T-helper 22 cell (primary cell): ENCODE data around the gene KDM5D.

Source experiments
- DNase-seq: peaks from one replicate; pipeline ENCODE4 v3.0.0-alpha.2; 2020; ENCODE audit warnings: low read depth

KDM5D gene

DNA sequence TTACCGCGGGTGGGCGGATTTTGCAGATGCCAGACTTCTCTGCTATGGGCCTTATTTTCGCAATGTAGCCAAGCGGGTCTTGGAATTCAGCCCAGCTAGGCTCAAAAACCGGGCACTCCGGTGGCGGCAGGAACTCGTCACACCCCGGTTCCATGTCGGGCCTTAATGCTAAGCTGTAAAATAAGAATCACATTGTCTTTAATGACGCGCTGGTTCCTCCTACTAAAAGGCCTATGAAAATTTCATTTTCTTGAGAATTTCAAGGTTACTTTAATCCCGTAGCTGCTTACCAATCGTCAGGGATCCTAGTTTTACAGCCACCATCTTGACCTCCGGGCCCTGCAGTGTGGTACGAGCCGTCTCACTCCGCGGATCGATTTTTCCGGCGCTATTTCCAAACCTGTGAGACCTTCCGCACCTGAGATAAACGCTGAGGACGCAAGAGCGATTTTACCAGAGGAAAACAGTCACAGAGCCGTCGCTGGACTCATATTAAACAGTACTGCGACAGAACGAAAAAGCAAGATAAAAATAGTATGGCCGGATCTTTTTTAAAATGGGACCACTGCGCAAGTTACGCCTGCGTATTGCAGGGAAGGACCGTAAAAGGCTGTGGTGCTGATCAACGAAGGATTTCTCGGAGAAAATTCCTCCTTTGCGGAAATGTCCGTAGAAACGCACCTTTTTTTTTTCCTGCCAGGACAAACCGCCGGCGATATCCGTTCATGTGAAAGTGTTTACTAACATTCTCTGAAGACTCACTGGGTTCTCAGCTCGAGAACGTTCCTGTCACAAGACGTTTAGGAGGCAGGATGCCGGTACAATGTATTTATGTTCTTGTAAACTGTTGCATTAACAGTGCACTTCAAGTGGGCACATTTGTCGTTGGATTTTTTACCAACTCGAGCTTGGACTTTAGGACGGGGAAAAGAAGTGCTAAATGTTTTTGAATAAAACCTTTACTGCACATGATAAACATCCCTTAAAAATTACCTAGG lies at the start of gene KDM5D:
Gene KDM5D (minus strand): TSS at position 346 of the 998 bp plus-strand sequence. CDS start 192 bp downstream, at position 154.
- no peak for DNase-seq

DNA sequence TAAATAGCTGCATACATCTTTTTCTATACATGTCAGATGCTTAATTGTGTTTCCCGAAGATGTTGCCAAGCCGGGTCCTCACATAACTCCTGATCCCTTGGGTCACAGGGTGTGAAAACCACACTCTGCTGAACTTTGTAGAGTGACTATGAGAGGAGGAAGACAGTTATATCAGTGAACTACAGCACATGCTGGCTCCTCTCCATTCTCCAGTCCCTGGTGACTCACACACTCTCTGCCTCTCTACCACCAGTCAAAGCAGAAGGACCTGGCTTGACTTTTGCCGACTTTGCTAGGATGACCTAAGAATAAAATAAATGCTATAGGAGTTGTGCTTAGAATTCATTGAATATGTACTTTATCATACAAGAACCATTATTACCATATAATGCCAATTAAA lies 23.8 kb upstream of the KDM5D start:
- no peak for DNase-seq

DNA sequence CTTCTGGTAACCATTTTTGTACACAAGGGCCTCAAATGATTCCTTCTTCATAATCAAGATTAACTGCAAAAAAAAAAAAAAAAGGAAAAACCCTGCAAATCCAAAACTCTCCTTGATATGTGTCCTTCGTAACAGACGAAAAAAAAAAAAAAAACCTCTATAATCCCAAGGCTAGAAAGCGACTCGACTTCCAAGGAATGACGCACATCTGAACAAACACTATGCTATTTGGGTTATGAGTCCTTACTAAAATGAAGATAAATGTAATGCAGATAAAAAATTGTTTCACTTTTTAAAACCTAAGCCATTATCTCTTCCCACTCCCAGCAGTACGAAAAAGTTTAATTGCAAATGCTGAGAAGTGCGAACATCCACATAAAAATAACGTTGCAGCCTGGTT lies 1.2 kb downstream of the KDM5D start:
- DNase-seq, result no peak

DNA sequence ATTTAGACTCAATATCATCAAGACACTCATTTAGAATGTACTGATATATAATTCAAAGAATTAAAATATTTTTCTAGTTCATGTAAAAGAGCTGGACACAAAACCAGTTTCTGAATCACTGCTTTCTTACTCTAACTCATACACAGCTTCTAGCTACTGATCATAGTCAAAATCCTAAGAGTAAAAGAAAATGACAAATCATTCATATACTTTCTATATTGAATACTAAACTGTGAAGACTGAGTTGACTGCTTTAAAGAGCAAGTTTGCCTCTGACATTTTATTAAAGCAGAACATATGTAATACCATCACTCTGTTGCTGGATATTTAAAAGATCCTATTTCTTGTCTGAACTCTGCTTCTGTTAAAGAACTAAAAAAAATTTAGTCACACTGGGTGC lies 2.4 kb downstream of the KDM5D start:
- no peak for DNase-seq

DNA sequence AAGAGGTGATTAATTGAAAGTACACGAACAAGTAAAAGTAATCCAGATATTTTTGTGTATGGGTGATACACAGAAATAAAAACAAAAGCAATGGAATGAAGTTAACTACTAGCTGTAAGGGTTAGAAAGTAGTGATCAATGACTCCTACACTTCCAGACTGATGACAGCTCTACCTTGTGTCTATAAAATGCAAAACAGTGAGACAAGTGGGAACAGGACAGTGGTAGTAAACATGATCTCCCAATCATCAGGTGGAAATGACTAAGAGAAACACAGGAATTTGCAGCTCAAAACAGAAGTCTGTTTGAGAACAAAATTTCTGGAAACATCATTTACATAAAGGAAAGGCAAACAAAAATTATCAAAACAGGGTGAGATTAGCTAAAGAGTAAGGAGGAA lies 10.1 kb downstream of the KDM5D start:
- DNase-seq, result no peak

DNA sequence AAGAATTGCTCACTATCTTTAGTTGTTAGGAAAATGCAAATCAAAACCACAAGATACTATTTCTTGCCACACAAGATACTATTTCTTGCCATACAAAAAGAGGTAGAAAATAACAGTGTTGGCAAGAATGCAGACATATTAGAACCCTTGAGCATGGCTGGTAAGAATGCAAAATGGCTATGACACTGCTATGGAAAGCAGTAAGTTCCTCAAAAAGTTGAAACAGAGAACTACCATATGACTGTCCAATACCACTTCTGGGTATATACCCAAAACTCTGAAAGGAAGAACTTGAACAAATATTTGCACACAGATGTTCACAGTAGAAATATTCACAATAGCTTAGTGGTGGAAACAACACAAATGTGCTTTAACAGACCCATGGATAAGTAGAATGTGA lies 26.6 kb downstream of the KDM5D start:
- no peak for DNase-seq

DNA sequence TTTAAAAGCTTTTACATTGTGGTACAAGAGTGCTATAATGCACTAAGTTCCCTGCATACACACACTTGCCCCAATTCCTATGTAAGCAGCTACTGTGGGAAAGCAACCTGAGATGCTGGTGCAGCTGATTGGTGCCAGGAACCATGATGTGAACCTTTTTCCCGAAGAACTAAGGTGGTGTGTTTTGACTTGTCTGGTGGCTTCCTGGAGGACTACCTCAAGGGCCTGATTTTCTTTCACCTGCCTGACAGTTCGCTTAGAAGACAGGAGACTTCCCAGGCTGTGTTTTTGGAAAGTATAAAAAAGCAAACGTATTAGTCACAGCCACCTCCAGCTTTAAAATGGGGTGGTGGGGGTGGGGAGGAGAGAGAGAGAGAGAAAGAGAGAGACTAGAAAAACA lies 27.4 kb downstream of the KDM5D start:
- DNase-seq, result no peak

DNA sequence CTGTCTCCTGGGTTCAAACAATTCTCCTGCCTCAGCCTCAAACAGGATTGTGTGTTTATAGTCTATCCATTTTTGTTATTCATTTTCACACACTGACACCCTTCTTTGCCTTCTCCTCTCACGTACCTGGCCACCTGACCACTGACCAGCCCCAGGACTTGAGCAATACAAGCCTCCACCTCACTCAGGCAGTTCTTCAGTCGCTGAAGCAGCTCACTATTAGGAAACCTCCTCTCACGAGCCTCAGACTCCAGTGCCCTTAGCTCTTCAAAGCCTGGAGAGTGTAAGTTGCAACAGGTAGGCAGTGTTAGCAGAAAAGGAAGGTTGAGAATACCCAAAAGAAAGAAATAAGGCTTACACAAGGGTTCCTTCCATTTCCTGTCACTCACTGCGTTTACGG lies 29.3 kb downstream of the KDM5D start:
- no peak for DNase-seq

DNA sequence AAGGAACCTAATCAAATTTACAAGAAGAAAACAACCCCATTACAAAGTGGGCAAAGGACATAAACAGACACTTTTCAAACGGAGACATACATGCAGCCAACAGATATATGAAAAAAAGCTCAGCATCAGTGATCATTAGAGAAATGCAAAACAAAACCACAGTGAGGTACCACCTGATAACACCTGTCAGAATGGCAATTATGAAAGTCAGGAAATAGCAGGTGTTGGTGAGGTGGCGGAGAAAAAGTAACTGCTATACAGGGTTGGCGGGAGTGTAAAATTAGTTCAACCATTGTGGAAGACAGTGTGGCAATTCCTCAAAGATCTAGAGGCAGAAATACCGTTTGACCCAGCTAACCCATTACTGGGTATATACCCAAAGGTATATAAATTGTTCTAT lies 31.1 kb downstream of the KDM5D start:
- DNase-seq, result no peak

DNA sequence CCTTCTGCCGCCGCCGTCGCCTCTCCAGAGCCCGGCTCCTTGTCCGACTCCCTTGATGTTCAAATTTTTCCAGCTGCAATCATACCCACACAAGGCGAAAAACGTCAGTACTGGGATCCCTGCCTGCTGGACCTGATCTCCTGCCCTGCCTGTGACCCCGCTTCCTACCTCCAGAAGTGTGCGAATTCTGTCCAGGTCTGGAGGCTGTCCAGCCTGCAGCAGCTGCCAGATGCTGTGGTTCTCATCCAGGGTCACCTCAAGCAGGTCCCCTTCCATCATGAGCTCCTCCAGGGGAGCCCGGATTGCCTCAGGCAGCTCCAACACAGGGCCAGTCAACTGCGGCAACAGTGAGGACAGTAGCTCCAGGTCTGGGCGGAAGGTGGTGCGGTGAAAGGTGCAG lies 38.3 kb downstream of the KDM5D start:
- DNase-seq, result no peak

DNA sequence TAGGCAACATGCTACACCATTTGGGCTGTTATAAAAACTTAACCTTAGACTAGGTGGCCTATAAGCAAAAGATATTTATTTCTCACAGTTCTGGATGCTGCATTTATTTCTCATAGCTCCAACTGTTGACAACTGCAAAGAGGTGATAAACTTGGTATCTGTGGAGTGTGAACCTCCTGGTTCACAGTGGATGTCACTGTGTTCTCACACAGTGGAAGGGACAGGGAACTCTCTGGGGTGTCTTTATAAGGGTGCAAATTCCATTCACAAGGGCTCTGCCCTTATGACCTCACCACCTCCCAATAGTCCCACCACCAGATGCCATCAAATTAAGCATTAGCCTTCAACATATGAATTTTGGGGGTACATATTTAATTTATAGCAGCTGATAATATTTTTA lies 46.0 kb downstream of the KDM5D start:
- no peak for DNase-seq

DNA sequence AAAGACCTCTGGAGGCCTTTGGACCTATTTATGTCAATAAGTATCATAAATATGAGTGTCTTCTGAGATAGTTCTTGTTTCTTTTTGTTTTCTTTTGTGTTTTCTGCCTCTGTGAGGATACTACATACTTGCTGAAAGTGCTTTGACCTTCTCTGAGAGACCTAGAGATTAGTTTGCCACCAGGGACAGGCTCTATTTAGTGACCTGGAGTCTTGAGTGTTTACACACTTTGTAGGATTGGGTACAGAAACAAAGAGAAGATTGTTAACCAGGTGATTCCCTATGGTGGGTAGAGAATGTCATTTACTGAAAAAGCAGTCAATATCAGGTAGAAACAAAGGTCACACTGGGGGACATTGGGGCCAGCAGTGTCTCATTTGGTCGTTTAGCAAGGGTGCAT lies 63.7 kb downstream of the KDM5D start:
- no peak for DNase-seq
